Esophagus squamous epithelium (tissue), 5 donors: ENCODE data around the gene MAF. TPM values are rescaled to one million over a fixed set of nuclear protein-coding genes. Genes with fewer than 3 reads are reported as not detected.

ENCODE experiments used
- DNase-seq: peaks from one replicate; lab custom pipeline; 2025; lab: John Stamatoyannopoulos, UW
- H3K27ac ChIP-seq, 4 donors: fragments of 200-600 bp; sonication (generic); one replicate each; pipeline ENCODE4 v1.5.1; 2016 to 2019; ENCODE audit warnings: mild to moderate bottlenecking in 1 of 4
- H3K27me3 ChIP-seq, 4 donors: fragments of 200-600 bp; sonication (generic); 1 replicate in 3 of 4; 2 replicates in 1 of 4; pipeline versions ENCODE4 v1.5.1 to v1.6.0; 2017 to 2021; ENCODE audit warnings: antibody characterized with exemption in 1 of 4
- H3K36me3 ChIP-seq, 3 donors: fragments of 200-600 bp; sonication (generic); one replicate each; pipeline ENCODE4 v1.5.1; 2016 to 2019
- H3K4me1 ChIP-seq, 3 donors: fragments of 200-600 bp; sonication (generic); one replicate each; pipeline ENCODE4 v1.5.1; 2017 to 2019
- H3K4me3 ChIP-seq, 4 donors: fragments of 200-600 bp; sonication (generic); 1 replicate in 3 of 4; 2 replicates in 1 of 4; pipeline ENCODE4 v1.5.1; 2016 to 2019; ENCODE audit warnings: mild to moderate bottlenecking in 2 of 4, moderate library complexity in 1 of 4
- H3K9me3 ChIP-seq, 3 donors: fragments of 200-600 bp; sonication (generic); one replicate each; pipeline ENCODE4 v1.5.1; 2016 to 2019
- CTCF ChIP-seq, 6 experiments: fragments of 450-650 bp in 4 of 6; fragments of 200-600 bp in 2 of 6; sonication (generic) in 2 of 6; IDR thresholded peaks; one replicate each; pipeline ENCODE4 v1.5.1; 2016 to 2019; ENCODE audit warnings: antibody characterized with exemption in 6 of 6, mild to moderate bottlenecking in 4 of 6, moderate library complexity in 4 of 6
- POLR2A ChIP-seq, 4 donors: fragments of 450-650 bp; IDR thresholded peaks; one replicate each; pipeline ENCODE4 v1.6.1; 2017; ENCODE audit warnings: antibody characterized with exemption in 4 of 4, mild to moderate bottlenecking in 4 of 4, moderate library complexity in 3 of 4
- WGBS, 2 donors: methylation state at CpG; one replicate each; pipeline ENCODE4 v1.1.5; 2018; 5-methylcytosine and 5-hydroxymethylcytosine counted together
- intact Hi-C: fragments of 100-400 bp; cut with DNase I; formaldehyde crosslinking; loops from one replicate; pipeline ENCODE4 v1.15.0; 2022
- total RNA-seq, 4 donors: library from RNA; depleted of rRNA; stranded (reverse); fragments of >200 nt; gene quantifications; one replicate each; pipeline ENCODE4 v1.1.0, GENCODE V29; 2016
- donor health status: DM: yes; HTN: yes; CAD: no.

Gene MAF
- total RNA-seq, 4 donors from 2014 or later, result 18.9 to 52.6 (median 31.1) TPM

GRCh38 chr16:79573884-79574283, 26.7 kb downstream of the MAF start:
- DNase-seq, result no peak
- Histone ChIP-seq H3K27me3 (peaks cover 0 to 4% (median 0%) of the 10 kb centered on the region in 4 donors), H3K4me1 (no peaks in the 10 kb centered on the region), H3K36me3 (no peaks in the 10 kb centered on the region), H3K9me3 (no peaks in the 10 kb centered on the region), H3K4me3 (no peak overlapping the region), H3K27ac (no peak overlapping the region)
- intact Hi-C loops, result no loop called here
- WGBS, 2 donors, result 81 to 86% methylated on average over 10 of the region's 10 CpGs
- no peak for TF ChIP-seq CTCF (IDR thresholded peaks at IDR 0.05)
- no peak for TF ChIP-seq POLR2A (IDR thresholded peaks at IDR 0.05)

DNA sequence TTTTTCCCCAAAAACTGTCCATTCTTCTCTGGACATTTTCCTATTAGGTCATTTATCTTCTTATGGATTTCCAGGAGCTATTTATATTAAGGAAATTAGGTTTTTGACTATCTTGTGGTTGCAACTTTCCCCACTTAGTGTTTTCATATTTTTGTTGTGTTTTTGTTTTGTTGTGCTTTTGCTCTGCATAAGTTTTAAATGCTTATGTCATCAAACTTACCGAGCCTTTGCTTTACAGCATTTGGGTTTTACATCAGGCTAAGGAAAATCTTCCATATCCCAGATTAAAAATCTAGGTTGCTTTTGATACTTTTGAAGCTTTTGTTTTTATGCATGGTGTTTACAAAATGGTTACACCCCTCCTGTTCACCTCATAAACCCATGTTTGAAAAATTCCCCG, 27.5 kb downstream of the MAF start:
- intact Hi-C loops, result no loop called here
- Histone ChIP-seq H3K4me3 (no peak overlapping the region), H3K4me1 (no peaks in the 10 kb centered on the region), H3K36me3 (no peaks in the 10 kb centered on the region), H3K27me3 (peaks cover 0 to 2% (median 0%) of the 10 kb centered on the region in 4 donors), H3K27ac (no peak overlapping the region), H3K9me3 (no peaks in the 10 kb centered on the region)
- TF ChIP-seq POLR2A (IDR thresholded peaks at IDR 0.05), result no peak
- no peak for TF ChIP-seq CTCF (IDR thresholded peaks at IDR 0.05)
- no peak for DNase-seq
- 49 to 63% methylated on average over 2 of the region's 2 CpGs for WGBS, 2 donors

GRCh38 chr16:79571903-79572535, 28.5 kb downstream of the MAF start:
- no peak for DNase-seq
- intact Hi-C loops, result no loop called here
- Histone ChIP-seq H3K9me3 (no peaks in the 10 kb centered on the region), H3K4me3 (peak overlapping the region in 1 of 4 donors; percentile 40), H3K36me3 (no peaks in the 10 kb centered on the region), H3K4me1 (no peaks in the 10 kb centered on the region), H3K27me3 (no peaks in the 10 kb centered on the region), H3K27ac (no peak overlapping the region)
- 70 to 72% methylated on average over 9 of the region's 9 CpGs for WGBS, 2 donors
- TF ChIP-seq POLR2A (IDR thresholded peaks at IDR 0.05) (no peak), CTCF (IDR thresholded peaks at IDR 0.05) (no peak)

DNA sequence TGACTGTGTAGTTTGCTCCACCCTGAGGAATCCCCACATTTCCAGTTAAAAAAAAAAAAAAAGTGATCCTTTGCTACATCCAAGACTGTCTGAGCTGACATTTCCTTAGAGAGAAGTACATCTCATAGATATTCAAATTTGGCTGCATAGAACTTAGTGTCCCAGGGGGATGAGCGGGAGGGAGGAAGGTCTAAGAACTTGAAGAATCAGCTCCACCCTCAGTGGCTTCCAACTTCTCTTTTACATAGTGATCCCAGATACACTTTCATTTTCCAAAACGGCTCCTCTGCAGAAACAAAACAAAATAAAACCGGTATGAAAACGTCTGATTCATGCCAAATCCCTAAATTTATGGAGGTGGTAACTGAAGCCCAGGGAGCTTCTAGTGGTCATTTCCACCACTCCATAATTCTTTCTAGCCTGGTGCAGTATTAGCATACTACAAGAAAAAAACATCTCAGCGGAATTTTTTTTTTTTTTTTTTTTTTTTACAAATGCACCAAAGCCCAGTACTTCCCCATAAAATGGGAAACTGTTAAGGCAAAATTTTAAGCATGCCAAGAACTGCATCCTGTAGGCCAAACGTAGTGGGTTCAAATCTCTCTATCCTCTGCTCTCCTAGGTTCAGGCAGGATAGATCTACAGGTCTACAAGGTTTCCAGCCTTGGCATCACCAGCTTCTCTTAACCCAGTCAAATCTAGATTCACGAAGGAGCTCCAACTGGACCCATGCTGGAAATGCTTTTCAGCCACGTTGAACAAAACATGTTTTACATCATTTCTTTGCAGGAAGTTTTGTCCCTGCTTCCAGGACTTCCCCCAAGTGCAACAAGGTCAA, 29.3 kb downstream of the MAF start:
- 32 to 40% methylated on average over 8 of the region's 8 CpGs for WGBS, 2 donors
- Histone ChIP-seq H3K4me1 (no peaks in the 10 kb centered on the region), H3K9me3 (no peaks in the 10 kb centered on the region), H3K36me3 (no peaks in the 10 kb centered on the region), H3K27ac (no peak overlapping the region), H3K27me3 (no peaks in the 10 kb centered on the region), H3K4me3 (peak overlapping the region in 2 of 4 donors; percentile 17 to 40)
- intact Hi-C loops, result no loop called here
- DNase-seq, result no peak
- TF ChIP-seq CTCF (IDR thresholded peaks at IDR 0.05), result no peak
- no peak for TF ChIP-seq POLR2A (IDR thresholded peaks at IDR 0.05)

DNA sequence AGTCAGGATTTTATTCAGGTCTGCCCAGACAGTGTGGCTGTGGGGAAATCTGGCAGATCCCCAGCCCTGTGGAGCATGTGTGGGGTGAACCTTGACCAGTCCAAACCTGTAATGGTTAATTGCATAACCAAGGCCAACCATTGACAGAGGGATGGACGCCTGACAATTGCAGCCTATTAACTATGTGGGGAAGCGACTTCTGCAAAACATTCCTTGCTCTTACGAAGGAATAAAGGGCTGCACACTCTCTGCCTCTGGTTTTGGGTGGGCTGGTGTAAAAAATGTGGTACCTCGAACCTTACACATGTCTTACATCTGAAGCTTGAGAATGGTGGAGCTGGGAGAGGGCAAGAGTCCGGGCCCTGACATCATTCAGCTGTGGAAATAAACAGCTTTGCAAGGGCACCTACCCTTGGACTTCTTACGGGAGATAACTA, 35.8 kb downstream of the MAF start:
- no peaks in the 10 kb centered on the region for H3K36me3 ChIP-seq
- H3K27ac ChIP-seq, result no peak overlapping the region
- H3K27me3 ChIP-seq, result no peaks in the 10 kb centered on the region
- no peaks in the 10 kb centered on the region for H3K4me1 ChIP-seq
- TF ChIP-seq POLR2A (IDR thresholded peaks at IDR 0.05), result no peak
- no peak for TF ChIP-seq CTCF (IDR thresholded peaks at IDR 0.05)
- no peak overlapping the region for H3K4me3 ChIP-seq
- intact Hi-C loops, result loop anchor here (5.0 kb wide), 1 partner anchor 997 kb away; no protein-coding TSS in a partner anchor
- WGBS, 2 donors, result 82 to 90% methylated on average over 5 to 6 of the region's 6 CpGs
- H3K9me3 ChIP-seq, result no peaks in the 10 kb centered on the region
- DNase-seq, result no peak
